Fibroblast of skin of abdomen (primary cell): ENCODE results near the gene BBS1. TPM values are rescaled to one million over a fixed set of nuclear protein-coding genes. Genes with fewer than 3 reads are reported as not detected.
"Not testable (repeated sequence)": the region's sequence is repeated elsewhere in the genome, so short reads cannot be mapped to it uniquely, and the experiment has no call there.

Source experiments
- DNase-seq: peaks from one replicate; pipeline ENCODE4 v3.0.0-alpha.2; 2013
- polyA plus RNA-seq, 2 experiments: library from polyadenylated mRNA; unstranded; fragments of 120-200 nt; gene quantifications; one replicate each; pipeline ENCODE4 v1.2.1, GENCODE V29; 2013; ENCODE audit not compliant: insufficient read length in 2 of 2

The BBS1 gene
- 17.3 TPM for polyA plus RNA-seq (2013, experiment 1 of 2; ENCODE audit: insufficient read length)
- 16.9 TPM for polyA plus RNA-seq (2013, experiment 2 of 2; ENCODE audit: insufficient read length)

DNA sequence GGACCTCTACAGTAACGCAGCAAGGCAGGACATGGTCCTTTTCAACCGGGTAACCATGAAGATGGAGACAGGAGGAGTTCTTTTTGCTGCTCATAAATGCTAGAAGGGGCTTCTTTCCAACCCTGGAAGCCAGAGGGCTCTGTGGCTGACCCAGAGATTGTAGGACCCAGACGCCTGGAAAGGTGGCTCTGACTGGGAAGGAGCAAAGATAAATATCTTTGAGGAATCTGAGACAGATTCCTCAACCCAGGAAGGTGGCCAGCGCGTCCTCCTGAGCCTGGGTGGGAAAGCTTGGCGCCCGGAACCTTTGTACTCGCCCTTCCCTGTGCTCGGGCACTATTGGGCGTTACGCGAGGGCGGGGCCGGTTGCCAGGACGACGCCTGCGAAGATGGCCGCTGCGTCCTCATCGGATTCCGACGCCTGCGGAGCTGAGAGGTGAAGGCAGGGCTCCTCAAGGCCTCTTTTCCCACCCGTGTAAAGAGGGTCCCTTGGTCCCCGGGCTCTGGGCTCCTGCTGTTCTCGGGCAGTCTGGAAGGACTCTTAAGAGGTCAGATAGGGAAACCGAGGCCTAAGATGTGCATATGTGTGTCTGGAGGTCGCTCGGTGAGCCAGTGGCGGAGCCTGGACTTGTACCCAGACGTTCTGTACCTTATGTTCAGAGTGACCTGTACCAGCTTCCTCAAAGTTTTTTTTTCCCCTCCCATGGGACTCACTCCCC is at the start of gene BBS1:
TSS of gene BBS1 (plus strand) at position 365 of the 719 bp plus-strand sequence. CDS start at position 390, 25 bp downstream.
- peak; percentile 75 for DNase-seq

GRCh38 chr11:66462010-66462409 is 48.4 kb upstream of the BBS1 start:
- DNase-seq: no peak

GRCh38 chr11:66462911-66463310 is 47.5 kb upstream of the BBS1 start:
- DNase-seq: no peak

- not testable (repeated sequence) for DNase-seq
Measured at GRCh38 chr11:66464116-66464515, 46.3 kb upstream of the BBS1 start.

- no peak for DNase-seq
Measured at GRCh38 chr11:66464916-66465315, 45.5 kb upstream of the BBS1 start.

GRCh38 chr11:66465373-66466224 is 44.8 kb upstream of the BBS1 start:
- no peak for DNase-seq

DNA sequence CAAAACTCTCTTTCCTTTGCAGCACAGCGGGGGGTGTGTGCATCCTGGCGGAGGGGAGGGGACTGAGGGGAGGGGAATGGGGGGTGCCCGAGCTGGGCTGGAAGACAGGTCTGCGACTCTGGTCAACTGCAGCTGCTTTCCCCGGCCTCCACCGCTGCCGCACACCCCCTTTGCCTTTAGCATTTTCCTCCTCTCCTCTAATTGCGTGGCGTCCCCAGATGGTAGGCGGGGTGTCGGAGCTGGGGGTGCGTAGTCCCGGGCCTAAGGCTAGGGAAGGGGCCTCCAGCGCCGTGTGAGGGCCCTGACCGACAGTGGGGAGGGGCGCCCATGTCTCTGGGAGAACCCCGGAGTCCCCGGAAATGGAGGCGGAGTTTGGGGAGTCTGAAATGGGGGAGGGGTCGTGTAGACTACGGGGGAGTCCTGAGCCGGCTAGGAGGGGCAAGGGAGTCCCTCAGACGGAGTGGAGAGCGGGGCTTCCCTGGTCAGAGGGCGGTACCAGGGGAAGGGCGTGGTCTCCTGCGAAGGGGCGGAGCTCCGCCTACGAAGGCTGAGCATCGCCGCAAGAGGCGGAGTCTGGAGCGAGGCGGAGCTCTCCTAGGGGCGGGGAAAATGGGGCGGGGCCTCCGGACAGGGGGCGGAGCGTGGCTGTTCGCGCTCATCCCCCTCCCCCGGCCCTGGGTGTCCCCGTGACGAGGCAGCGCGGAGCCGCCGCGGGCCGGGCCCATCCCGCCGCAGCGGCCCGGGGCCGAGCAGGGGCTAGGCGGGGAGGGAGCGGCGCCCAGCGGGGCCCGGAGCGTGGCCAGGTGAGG is 44.0 kb upstream of the BBS1 start, which contains the start of gene PELI3:
TSS of gene PELI3 (plus strand) at position 681 of the 809 bp plus-strand sequence. CDS start 1,224 bp downstream, outside the sequence.
- peak; percentile 91 for DNase-seq

- peak; percentile 26 for DNase-seq
Measured at GRCh38 chr11:66467034-66467659, 43.3 kb upstream of the BBS1 start.

DNA sequence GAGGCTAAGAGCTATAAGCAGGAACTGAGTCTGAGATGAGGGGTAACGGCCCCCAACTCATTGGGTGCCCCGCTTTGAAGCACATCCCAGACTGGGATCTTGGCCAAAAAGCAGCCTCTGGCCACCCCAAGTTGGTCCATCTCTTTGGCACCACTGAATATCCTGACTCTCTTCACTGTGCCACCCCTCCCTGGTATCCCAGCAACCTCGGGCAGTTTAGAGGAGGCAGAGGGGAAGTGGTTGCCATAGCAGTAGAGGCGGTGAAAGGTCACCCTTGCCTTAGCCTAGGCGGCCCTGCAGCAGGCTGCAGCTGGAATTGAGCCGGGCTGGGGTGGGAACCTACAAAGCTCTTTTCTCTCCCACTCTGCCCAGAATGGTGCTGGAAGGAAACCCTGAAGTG is 42.7 kb upstream of the BBS1 start:
- no peak for DNase-seq

- DNase-seq: no peak
Measured at GRCh38 chr11:66468691-66469090, 41.7 kb upstream of the BBS1 start.

GRCh38 chr11:66469441-66469840 is 41.0 kb upstream of the BBS1 start:
- DNase-seq: no peak

- DNase-seq: no peak
Measured at GRCh38 chr11:66470015-66470414, 40.4 kb upstream of the BBS1 start.

- no peak for DNase-seq
Measured at GRCh38 chr11:66471142-66471541, 39.3 kb upstream of the BBS1 start.

DNA sequence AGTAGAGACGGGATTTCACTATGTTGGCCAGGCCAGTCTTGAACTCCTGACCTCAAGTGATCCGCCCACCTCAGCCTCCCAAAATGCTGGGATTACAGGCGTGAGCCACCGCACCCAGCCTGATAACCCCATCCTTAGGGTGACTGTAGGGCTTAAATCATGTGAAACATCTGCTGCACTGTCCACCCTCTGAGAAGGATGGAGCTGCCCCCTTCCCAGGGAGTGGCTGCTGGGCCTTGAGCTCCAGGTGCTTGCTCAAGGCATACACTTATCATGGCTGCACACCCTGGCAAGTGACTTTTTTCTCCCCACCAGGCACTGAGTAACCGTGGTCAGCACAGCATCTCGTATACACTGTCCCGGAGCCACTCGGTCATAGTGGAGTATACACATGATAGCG is 38.4 kb upstream of the BBS1 start:
- no peak for DNase-seq

DNA sequence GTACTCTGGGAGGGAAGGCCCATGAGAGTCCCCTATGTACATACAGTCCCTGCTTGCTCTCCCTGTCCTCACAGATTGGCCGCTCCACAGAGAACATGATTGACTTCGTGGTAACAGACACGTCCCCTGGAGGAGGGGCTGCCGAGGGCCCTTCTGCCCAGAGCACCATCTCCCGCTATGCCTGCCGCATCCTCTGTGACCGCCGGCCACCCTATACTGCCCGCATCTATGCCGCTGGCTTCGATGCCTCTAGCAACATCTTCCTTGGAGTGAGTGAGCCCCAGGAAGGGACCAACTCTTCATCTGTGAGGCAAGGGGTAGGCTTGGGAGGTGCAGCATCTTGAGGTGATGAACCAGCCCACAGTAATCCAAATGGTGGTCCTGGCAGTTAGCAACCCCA is 37.3 kb upstream of the BBS1 start:
- DNase-seq: no peak

DNA sequence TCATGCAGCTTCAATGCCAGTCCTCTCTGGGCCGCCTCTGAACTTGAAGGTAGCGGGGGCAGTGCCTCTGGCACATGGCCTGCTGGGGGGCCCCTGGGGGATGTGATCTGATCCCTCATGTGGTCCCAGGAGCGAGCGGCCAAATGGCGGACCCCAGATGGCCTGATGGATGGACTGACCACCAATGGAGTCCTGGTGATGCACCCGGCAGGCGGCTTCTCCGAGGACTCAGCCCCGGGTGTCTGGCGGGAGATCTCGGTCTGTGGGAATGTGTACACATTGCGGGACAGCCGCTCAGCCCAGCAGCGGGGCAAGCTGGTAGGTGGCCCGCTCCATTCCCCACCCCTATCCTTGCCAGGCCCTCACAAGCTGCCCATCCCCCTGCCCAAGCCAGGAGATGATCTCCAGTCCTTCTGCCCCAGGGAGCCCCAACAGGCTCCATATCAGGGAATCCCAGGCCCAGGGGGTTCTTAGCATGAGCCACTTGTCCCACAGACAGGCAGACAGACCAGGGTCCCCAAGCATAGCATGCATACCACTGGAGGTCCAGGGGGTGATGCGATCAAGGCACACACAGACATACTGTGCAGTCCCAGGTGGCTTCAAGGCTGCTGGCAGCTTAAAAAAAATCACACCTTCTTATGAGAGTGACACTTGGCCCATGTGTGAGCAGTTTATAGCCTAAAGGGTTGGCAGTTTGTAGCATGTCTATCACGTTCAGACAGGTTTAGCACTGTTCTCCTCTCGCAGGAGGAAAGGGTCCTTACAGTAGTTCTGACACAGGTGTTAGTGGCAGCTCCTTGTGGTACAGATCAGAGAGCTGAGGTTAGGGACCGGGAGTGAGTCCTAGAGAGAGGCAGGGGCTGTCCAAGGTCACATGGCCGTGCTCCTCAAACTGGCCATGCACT is 36.6 kb upstream of the BBS1 start:
- no peak for DNase-seq

DNA sequence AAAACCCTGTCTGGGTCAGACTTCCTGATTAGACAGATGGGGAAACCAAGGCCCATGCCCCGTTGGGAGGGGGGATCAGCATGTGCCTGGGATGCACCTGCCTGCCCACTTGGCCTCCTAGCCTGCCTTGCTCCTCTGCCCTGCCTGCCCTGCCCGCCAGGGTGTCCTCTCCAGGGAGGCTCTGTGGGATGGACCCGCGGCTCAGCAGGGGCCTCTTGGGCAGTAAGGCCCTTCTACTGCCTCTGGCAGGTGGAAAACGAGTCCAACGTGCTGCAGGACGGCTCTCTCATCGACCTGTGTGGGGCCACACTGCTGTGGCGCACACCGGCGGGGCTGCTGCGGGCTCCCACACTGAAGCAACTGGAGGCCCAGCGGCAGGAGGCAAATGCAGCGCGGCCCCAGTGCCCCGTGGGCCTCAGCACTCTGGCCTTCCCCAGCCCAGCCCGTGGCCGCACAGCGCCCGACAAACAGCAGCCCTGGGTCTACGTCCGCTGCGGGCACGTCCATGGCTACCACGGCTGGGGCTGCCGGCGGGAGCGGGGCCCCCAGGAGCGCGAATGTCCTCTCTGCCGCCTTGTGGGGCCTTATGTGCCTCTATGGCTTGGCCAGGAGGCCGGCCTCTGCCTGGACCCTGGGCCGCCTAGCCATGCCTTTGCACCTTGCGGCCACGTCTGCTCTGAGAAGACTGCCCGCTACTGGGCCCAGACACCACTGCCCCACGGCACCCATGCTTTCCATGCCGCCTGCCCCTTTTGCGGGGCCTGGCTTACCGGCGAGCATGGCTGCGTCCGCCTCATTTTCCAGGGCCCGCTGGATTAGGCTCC is 34.9 kb upstream of the BBS1 start:
- DNase-seq: no peak

GRCh38 chr11:66476173-66476840 is 34.1 kb upstream of the BBS1 start:
- DNase-seq: no peak

GRCh38 chr11:66476841-66477251 is 33.6 kb upstream of the BBS1 start:
- DNase-seq: no peak
